HepG2 (cell line): ENCODE measurements around the gene SLC19A1. TPM values are rescaled to one million over a fixed set of nuclear protein-coding genes. Genes with fewer than 3 reads are reported as not detected.
A peak's percentile ranks its signal among the peaks of the same experiment; 100 is the strongest.

ENCODE experiments used
- CEBPB ChIP-seq: IDR thresholded peaks from 2 replicates; pipeline ENCODE4 v1.6.1; 2011; ENCODE audit warnings: low read depth, low read length, improper control_type of control experiment, borderline replicate concordance
- MAZ ChIP-seq, 2 experiments: sonication (generic) in 1 of 2; formaldehyde crosslinking in 1 of 2; IDR thresholded peaks; 2 replicates each; pipeline versions ENCODE4 v1.5.0 to v1.6.1; 2012 to 2020; ENCODE audit warnings: low read depth in 2 of 2, mild to moderate bottlenecking in 2 of 2, borderline replicate concordance in 1 of 2, improper control_type of control experiment in 1 of 2, low read length in 1 of 2, missing genetic modification reagents in 1 of 2, moderate library complexity in 1 of 2
- PRMT3 ChIP-seq: sonication (generic); formaldehyde crosslinking; IDR thresholded peaks from 2 replicates; pipeline ENCODE4 v1.8.1; 2022; ENCODE audit warnings: low read depth, mild to moderate bottlenecking, moderate library complexity, missing genetic modification reagents, borderline replicate concordance
- RXRB ChIP-seq: IDR thresholded peaks from 2 replicates; pipeline ENCODE4 v1.6.1; 2016; ENCODE audit warnings: borderline replicate concordance, missing genetic modification reagents, missing compliant biosample characterization
- ZNF263 ChIP-seq: sonication (generic); formaldehyde crosslinking; IDR thresholded peaks from 2 replicates; pipeline ENCODE4 v1.4.0; 2020; ENCODE audit warnings: missing genetic modification reagents
- ZNF34 ChIP-seq: sonication (generic); formaldehyde crosslinking; IDR thresholded peaks from 2 replicates; pipeline ENCODE4 v1.4.0; 2020; ENCODE audit warnings: mild to moderate bottlenecking, missing genetic modification reagents, borderline replicate concordance
- ZNF543 ChIP-seq: sonication (generic); formaldehyde crosslinking; IDR thresholded peaks from 2 replicates; pipeline ENCODE4 v1.4.0; 2020; ENCODE audit warnings: mild to moderate bottlenecking, missing genetic modification reagents
- ZNF749 ChIP-seq: sonication (generic); formaldehyde crosslinking; IDR thresholded peaks from 2 replicates; pipeline ENCODE4 v1.8.0; 2022; ENCODE audit warnings: mild to moderate bottlenecking, missing genetic modification reagents, moderate library complexity, borderline replicate concordance
- ZNF792 ChIP-seq: IDR thresholded peaks from 2 replicates; pipeline ENCODE4 v1.6.1; 2016
- polyA plus RNA-seq, 8 experiments: library from polyadenylated mRNA; depleted of rRNA in 3 of 8; stranded (reverse) in 7 of 8; unstranded in 1 of 8; fragments of >200 nt; fragmentation: Illumina TruSeq in 4 of 8; extraction: Trizol in 4 of 8; gene quantifications; 2 replicates each; pipeline versions ENCODE4 v1.2.1 to v1.2.3, GENCODE V29; 2011 to 2016; ENCODE audit warnings: low read depth in 4 of 8, missing spikeins in 1 of 8, mixed read lengths in 1 of 8; ENCODE audit not compliant: insufficient read depth in 1 of 8
- total RNA-seq, 5 experiments: library from RNA; depleted of rRNA; stranded (reverse); fragments of >200 nt; fragmentation: Illumina TruSeq; extraction: Trizol; gene quantifications; 2 replicates each; pipeline ENCODE4 v1.2.3, GENCODE V29; 2016; ENCODE audit warnings: low read depth in 1 of 5
- TF ChIP-seq, protein P1 (sequence below): sonication (generic); formaldehyde crosslinking; IDR thresholded peaks from 2 replicates; pipeline ENCODE4 v1.9.0; 2021; ENCODE audit warnings: mild to moderate bottlenecking, missing genetic modification reagents
- TF ChIP-seq, protein P2 (sequence below): sonication (generic); formaldehyde crosslinking; IDR thresholded peaks from 2 replicates; pipeline ENCODE4 v1.5.1; 2020; ENCODE audit warnings: missing genetic modification reagents, mild to moderate bottlenecking, borderline replicate concordance
- TF ChIP-seq, protein P3 (sequence below): IDR thresholded peaks from 2 replicates; pipeline ENCODE4 v1.6.1; 2016; ENCODE audit warnings: missing biosample characterization, missing genetic modification reagents, low read depth
- TF ChIP-seq, protein P4 (sequence below): sonication (generic); formaldehyde crosslinking; IDR thresholded peaks from 2 replicates; pipeline ENCODE4 v1.4.0; 2020; ENCODE audit warnings: missing genetic modification reagents

SLC19A1 gene
- total and polyA plus RNA-seq, 2 of the 13 experiments (the other 11 are each of a cell fraction or from before 2014, with no cell fraction given), result 21.8 to 23.0 TPM

DNA sequence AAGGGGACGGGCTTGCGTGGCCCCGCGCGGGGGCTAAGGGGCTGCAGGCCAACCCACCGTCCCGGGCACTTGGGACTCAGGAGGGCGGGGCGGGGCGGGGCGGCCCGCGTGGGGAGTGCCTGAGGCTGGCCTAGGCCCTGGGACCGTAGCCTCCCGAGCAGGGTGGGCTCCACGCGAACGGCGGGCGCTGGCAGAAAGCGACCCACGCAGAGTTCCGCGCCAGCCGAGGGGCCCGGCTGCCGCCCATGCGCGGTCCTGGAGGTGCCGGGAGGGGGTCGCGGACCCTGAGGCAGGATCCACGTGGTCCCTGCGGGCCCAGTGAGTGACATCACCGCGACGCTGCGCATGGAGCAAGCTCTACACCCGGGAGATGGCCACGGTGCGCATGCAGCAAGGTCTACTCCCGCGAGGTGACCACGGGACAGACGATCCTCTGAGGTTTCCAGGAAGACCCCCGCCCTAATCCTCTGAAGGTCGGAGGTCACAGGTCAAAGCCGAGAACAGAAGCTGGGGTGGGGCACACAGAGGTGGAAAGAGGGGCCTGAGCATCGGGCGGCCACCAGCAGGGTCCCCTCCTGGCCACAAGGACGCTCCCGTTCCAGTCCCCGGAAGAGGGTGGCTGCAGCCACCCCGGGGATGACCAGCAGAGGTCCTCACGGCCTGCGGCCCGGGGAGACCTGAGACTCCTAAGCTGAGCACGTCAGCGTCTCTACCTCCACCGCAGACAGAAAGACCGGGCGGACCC is 13.5 kb upstream of the SLC19A1 start (continued):
- TF ChIP-seq, protein P1, sequence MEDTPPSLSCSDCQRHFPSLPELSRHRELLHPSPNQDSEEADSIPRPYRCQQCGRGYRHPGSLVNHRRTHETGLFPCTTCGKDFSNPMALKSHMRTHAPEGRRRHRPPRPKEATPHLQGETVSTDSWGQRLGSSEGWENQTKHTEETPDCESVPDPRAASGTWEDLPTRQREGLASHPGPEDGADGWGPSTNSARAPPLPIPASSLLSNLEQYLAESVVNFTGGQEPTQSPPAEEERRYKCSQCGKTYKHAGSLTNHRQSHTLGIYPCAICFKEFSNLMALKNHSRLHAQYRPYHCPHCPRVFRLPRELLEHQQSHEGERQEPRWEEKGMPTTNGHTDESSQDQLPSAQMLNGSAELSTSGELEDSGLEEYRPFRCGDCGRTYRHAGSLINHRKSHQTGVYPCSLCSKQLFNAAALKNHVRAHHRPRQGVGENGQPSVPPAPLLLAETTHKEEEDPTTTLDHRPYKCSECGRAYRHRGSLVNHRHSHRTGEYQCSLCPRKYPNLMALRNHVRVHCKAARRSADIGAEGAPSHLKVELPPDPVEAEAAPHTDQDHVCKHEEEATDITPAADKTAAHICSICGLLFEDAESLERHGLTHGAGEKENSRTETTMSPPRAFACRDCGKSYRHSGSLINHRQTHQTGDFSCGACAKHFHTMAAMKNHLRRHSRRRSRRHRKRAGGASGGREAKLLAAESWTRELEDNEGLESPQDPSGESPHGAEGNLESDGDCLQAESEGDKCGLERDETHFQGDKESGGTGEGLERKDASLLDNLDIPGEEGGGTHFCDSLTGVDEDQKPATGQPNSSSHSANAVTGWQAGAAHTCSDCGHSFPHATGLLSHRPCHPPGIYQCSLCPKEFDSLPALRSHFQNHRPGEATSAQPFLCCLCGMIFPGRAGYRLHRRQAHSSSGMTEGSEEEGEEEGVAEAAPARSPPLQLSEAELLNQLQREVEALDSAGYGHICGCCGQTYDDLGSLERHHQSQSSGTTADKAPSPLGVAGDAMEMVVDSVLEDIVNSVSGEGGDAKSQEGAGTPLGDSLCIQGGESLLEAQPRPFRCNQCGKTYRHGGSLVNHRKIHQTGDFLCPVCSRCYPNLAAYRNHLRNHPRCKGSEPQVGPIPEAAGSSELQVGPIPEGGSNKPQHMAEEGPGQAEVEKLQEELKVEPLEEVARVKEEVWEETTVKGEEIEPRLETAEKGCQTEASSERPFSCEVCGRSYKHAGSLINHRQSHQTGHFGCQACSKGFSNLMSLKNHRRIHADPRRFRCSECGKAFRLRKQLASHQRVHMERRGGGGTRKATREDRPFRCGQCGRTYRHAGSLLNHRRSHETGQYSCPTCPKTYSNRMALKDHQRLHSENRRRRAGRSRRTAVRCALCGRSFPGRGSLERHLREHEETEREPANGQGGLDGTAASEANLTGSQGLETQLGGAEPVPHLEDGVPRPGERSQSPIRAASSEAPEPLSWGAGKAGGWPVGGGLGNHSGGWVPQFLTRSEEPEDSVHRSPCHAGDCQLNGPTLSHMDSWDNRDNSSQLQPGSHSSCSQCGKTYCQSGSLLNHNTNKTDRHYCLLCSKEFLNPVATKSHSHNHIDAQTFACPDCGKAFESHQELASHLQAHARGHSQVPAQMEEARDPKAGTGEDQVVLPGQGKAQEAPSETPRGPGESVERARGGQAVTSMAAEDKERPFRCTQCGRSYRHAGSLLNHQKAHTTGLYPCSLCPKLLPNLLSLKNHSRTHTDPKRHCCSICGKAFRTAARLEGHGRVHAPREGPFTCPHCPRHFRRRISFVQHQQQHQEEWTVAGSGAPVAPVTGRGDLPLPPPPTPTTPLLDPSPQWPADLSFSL (CRISPR knock-in tag), result 0 out of 2 replicates have a peak, but pooled peaks have one; percentile 47
- TF ChIP-seq ZNF792 (peak; percentile 61; the same call in 1 of the 2 replicates), ZNF263 (peak; percentile 22; the same call in 1 of the 2 replicates), MAZ (IDR thresholded peaks at IDR 0.05; ENCODE audit: borderline replicate concordance, low read depth, low read length) (peak; percentile 52; the same call in 1 of the 2 replicates), MAZ (CRISPR knock-in tag; IDR thresholded peaks at IDR 0.05; ENCODE audit: low read depth) (peak; percentile 59; the same call in 1 of the 2 replicates), RXRB (CRISPR knock-in tag) (peak; percentile 58; the same call in 1 of the 2 replicates), ZNF34 (0 out of 2 replicates have a peak, but pooled peaks have one; percentile 86), PRMT3 (CRISPR knock-in tag) (no peak), ZNF749 (CRISPR knock-in tag) (peak; percentile 37; the same call in 1 of the 2 replicates), CEBPB (no peak), ZNF543 (peak; percentile 96)
- TF ChIP-seq, protein P2, sequence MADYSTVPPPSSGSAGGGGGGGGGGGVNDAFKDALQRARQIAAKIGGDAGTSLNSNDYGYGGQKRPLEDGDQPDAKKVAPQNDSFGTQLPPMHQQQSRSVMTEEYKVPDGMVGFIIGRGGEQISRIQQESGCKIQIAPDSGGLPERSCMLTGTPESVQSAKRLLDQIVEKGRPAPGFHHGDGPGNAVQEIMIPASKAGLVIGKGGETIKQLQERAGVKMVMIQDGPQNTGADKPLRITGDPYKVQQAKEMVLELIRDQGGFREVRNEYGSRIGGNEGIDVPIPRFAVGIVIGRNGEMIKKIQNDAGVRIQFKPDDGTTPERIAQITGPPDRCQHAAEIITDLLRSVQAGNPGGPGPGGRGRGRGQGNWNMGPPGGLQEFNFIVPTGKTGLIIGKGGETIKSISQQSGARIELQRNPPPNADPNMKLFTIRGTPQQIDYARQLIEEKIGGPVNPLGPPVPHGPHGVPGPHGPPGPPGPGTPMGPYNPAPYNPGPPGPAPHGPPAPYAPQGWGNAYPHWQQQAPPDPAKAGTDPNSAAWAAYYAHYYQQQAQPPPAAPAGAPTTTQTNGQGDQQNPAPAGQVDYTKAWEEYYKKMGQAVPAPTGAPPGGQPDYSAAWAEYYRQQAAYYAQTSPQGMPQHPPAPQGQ (CRISPR knock-in tag), result no peak
- TF ChIP-seq, protein P3, sequence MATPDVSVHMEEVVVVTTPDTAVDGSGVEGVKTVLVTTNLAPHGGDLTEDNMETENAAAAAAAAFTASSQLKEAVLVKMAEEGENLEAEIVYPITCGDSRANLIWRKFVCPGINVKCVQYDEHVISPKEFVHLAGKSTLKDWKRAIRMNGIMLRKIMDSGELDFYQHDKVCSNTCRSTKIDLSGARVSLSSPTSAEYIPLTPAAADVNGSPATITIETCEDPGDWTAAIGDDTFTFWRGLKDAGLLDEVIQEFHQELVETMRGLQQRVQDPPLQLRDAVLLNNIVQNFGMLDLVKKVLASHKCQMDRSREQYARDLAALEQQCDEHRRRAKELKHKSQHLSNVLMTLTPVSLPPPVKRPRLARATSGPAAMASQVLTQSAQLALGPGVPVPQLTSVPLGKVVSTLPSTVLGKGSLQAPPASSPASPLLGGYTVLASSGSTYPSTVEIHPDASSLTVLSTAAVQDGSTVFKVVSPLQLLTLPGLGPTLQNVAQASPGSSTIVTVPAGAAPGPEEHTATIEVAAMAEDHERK, result no peak; the same call in 1 of the 2 replicates
- TF ChIP-seq, protein P4, sequence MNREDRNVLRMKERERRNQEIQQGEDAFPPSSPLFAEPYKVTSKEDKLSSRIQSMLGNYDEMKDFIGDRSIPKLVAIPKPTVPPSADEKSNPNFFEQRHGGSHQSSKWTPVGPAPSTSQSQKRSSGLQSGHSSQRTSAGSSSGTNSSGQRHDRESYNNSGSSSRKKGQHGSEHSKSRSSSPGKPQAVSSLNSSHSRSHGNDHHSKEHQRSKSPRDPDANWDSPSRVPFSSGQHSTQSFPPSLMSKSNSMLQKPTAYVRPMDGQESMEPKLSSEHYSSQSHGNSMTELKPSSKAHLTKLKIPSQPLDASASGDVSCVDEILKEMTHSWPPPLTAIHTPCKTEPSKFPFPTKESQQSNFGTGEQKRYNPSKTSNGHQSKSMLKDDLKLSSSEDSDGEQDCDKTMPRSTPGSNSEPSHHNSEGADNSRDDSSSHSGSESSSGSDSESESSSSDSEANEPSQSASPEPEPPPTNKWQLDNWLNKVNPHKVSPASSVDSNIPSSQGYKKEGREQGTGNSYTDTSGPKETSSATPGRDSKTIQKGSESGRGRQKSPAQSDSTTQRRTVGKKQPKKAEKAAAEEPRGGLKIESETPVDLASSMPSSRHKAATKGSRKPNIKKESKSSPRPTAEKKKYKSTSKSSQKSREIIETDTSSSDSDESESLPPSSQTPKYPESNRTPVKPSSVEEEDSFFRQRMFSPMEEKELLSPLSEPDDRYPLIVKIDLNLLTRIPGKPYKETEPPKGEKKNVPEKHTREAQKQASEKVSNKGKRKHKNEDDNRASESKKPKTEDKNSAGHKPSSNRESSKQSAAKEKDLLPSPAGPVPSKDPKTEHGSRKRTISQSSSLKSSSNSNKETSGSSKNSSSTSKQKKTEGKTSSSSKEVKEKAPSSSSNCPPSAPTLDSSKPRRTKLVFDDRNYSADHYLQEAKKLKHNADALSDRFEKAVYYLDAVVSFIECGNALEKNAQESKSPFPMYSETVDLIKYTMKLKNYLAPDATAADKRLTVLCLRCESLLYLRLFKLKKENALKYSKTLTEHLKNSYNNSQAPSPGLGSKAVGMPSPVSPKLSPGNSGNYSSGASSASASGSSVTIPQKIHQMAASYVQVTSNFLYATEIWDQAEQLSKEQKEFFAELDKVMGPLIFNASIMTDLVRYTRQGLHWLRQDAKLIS (CRISPR knock-in tag), result no peak
